NCI-H1694 (cell line): ENCODE results near the gene SEPTIN11.
A peak's percentile ranks its signal among the peaks of the same experiment; 100 is the strongest.

ENCODE experiments used
- DNase-seq: peaks from one replicate; lab custom pipeline; 2025; lab: John Stamatoyannopoulos, UW

Gene SEPTIN11

DNA sequence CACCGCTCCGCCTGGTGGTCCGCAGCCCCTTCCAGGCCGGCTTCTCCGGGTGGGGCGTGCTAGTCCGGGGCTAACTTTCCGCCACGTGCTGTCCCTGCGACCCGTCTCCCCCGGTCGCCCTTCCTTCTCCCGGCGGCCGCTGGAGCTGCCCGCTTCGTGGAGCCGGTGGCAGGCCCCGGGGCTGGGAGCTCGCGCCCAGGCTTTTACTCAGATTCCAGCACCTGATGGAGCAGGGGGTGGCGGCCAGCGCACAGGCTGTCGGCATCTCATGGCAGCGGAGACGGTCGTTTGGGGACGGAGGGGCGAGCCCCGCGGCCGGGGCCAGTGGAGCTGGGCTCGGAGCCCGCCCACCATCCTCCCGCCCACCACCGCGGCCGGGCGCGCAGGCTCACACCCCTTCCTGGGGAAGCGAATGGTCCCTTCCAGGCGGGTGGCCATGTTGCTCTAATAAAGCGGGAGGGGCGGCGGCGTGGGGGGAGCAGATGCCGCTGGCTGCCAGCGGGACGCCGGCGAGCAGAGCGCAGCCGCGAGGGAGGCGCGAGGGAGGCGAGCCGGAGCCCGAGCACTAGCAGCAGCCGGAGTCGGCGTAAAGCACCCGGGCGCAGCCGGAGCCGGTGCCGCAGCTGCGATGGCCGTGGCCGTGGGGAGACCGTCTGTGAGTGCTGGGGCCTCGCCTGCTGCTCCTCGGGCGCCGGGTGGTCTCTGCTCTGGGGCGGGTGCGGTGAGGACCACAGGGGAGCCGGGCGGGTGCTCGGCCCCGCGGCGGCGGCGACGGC lies at the start of gene SEPTIN11:
Gene SEPTIN11 (plus strand): TSS at position 477 of the 776 bp plus-strand sequence. CDS start 152 bp downstream, at position 629.
- DNase-seq, result peak; percentile 62

DNA sequence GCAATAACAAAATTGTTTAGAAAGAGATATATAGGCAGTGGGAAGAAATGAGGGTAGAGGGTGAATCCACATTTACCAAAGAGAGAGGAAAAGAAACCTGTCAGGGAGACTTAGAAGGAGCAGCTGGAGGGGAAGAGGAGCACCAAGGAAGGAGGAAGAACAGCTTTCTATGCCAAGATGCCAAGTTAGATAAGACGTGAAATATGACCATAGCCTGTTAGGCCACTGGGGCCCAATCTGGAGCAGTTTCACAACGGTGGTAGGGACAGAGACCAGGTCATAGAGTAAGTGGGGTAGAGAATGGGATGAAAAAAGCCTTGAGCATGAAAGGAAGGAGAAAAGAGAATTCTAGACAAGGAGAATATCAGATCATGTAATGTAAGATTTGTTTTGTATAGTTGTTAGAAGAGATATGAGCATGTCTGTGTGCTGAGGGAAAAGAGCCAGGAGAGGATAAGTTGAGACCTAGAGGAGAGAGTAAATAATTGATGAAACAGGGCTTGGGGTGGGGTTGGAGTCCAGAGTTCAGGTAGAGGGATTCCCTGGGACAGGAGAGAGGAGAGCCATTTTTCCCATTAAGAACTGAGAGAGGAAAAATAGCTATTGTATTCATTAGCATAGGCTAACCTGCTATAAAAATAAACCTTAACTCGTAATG lies 47.2 kb upstream of the SEPTIN11 start:
- DNase-seq, result no peak

GRCh38 chr4:76904646-76905190 lies 44.8 kb upstream of the SEPTIN11 start:
- no peak for DNase-seq

DNA sequence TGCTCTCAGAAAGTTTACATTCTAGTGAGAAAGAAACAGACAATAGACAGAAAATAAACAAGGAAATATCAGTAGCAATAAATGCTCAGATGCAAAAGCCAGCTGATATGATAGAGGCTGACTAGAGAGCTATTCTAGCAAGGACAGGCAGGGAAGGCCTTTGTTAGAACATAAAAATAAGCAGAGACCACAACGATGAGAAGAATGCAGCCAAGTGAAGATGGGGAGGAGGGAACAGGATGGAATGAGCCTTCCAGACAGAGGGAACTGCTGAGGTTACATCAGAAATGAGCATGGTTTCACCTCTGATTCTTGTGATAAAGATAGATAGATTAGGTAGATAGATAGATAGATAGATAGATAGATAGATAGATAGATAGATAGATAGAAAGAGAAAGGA lies 44.0 kb upstream of the SEPTIN11 start:
- DNase-seq, result no peak

GRCh38 chr4:76909711-76910110 lies 39.8 kb upstream of the SEPTIN11 start:
- no peak for DNase-seq

GRCh38 chr4:76920715-76921114 lies 28.8 kb upstream of the SEPTIN11 start:
- DNase-seq, result no peak

DNA sequence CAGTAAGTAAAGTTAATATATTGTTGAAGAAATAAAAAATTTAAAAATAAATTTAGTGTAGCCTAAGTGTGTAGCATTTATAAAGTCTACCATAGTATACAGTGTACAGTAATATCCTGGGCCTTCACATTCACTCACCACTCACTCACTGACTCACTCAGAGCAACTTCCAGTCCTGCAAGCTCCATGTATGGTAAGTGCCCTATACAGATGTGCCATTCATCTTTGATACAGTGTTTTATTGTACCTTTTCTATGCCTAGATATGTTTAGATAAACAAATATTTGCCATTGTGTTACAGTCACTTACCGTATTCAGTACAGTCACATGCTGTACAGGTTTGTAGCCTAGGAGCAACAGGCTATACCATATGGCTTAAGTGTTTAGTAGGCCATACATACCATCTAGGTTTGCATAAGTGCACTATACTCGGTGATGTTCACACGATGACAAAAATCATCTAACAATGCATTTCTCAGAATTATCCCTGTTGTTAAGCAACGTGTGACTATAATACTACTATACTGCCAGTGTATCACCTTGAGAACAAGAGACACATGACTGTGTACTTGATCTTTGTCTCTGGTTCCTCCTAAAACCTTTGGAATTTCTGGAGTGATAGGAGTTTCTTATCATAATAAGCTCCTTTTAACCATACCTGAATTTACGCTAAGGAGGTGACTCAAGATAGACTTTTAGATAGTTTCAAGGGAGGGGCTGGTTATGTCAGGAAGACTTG lies 25.8 kb upstream of the SEPTIN11 start:
- no peak for DNase-seq

DNA sequence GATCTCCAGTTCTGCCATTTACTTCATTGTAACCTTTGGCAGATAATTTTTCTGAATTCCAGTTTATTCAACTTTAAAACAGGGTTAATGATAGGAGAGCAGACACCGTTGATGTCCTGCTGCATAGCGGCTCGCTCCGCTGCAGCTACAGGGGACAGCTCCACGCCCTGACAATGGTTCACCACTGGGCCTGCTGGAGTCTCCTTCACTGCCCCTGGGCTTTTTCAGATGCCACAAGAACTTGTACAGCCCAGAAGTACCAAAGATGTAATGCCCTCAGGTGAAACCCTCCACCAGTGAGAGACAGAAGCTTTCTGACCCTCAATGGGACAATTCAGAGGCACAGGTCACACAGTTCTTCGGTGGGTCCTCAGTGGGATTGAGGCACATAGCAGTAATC lies 22.7 kb upstream of the SEPTIN11 start:
- no peak for DNase-seq

- no peak for DNase-seq
Observed at GRCh38 chr4:76930685-76931084, 18.9 kb upstream of the SEPTIN11 start.

- no peak for DNase-seq
Observed at GRCh38 chr4:76931087-76931486, 18.5 kb upstream of the SEPTIN11 start.

GRCh38 chr4:76931576-76932276 lies 17.8 kb upstream of the SEPTIN11 start:
- DNase-seq, result no peak

GRCh38 chr4:76939184-76939583 lies 10.4 kb upstream of the SEPTIN11 start:
- no peak for DNase-seq

GRCh38 chr4:76943129-76943620 lies 6.4 kb upstream of the SEPTIN11 start:
- DNase-seq, result no peak

- no peak for DNase-seq
Observed at GRCh38 chr4:76943790-76944189, 5.8 kb upstream of the SEPTIN11 start.

GRCh38 chr4:76947369-76947768 lies 2.2 kb upstream of the SEPTIN11 start:
- DNase-seq, result no peak

- no peak for DNase-seq
Observed at GRCh38 chr4:76948443-76949275, 893 bp upstream of the SEPTIN11 start.

- DNase-seq, result peak; percentile 20
Observed at GRCh38 chr4:76950052-76950955, 752 bp downstream of the SEPTIN11 start.

DNA sequence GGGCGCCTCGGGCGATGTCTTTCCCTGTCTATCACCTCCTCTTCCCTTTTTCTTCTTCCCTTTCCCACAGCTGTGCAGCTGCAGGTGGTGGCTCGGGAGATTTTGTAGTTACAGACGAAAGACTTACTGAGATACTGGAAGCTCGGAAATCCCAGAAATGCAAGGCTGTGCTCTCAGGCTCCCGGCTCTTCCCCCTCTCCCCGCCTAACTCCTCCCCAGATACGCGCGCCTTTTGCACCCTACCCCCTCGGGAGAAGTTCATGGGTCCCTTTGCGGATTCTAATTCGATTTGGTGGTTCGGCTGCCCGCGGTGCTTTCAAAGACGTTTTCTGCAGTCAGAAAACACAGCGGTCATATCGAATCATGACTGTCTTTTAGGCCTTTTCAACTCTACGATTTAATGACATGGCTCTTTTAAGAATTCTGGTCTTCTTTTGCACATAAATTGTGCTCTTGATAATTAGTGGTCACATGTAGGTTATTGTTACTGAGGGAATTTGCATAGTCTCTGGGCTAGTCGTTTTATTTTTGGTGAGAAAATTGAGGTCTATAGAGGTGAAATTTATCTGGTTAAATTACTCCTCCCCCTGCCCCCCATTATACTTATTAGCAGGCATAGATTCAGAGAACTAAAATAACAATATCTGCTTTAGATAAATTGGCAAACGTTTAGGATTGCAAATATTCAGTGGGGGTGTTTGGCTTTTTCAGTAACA lies 1.6 kb downstream of the SEPTIN11 start:
- no peak for DNase-seq

DNA sequence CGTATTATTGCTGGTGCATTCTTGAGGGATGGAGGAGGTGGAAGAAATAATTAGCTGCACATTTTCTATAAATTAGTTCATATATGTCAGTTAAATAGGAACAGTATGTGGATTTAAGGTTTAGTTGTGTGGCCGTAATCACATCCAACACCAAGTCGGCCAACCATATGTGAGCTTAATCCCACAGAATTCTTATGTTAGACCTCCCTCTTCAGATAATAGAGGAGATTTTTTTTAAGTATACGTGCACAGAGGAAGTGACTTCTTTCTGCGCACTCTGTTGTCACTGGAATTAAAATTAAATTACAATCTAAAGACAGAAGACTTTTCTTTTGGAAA lies 2.1 kb downstream of the SEPTIN11 start:
- DNase-seq, result no peak
